Measurements from ENCODE around the gene TEX35.

- TF ChIP-seq CTCF (IDR thresholded peaks at IDR 0.05; ENCODE audit: low read length) (no peak), EZH2 (IDR thresholded peaks at IDR 0.05; ENCODE audit: borderline replicate concordance, low read length) (no peak)
Observed at GRCh38 chr1:178564086-178564782, 51.3 kb downstream of the TEX35 start.

Data from OCI-LY1 (cell line).